GM23248 (cell line): ENCODE measurements around the gene ADGRL3.

Experiments used
- EZH2 ChIP-seq: fragments of 200-600 bp; sonication (generic); IDR thresholded peaks from 2 replicates; pipeline ENCODE4 v1.6.1; 2018; ENCODE audit warnings: antibody characterized with exemption, mild to moderate bottlenecking; ENCODE audit not compliant: insufficient read depth, poor library complexity, severe bottlenecking
- EZH2phosphoT487 ChIP-seq: fragments of 200-600 bp; sonication (generic); IDR thresholded peaks from 2 replicates; pipeline ENCODE4 v1.6.1; 2018; ENCODE audit warnings: antibody characterized with exemption, moderate library complexity, mild to moderate bottlenecking, low read depth; ENCODE audit not compliant: insufficient read depth

DNA sequence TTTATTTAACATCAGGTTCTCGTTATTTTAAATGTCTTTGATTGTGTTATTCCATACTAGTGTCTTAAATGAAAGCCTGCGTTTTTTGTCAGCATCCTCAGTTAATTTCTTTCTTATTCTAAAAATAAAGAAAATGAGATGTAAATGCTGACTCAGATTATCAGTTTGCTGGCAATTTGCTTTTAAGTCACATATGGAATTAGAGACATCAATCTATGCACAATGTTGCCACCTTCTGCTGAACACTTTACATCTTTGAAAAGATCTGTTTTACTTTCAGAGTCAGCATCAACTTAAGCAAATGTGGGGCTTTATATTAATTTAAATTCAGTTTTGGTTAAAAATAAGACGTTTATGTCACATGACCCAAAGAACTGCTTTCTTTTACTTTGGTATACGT lies 99.2 kb downstream of the ADGRL3 start:
- TF ChIP-seq EZH2phosphoT487 (no peak), EZH2 (no peak)
